ENCODE results near the gene NHEJ1. TPM values are rescaled to one million over a fixed set of nuclear protein-coding genes. Genes with fewer than 3 reads are reported as not detected.
A peak's percentile ranks its signal among the peaks of the same experiment; 100 is the strongest.

The NHEJ1 gene
- total and polyA plus RNA-seq, 2 of the 13 experiments (the other 11 are each of a cell fraction or from before 2014, with no cell fraction given), result 30.0 to 30.7 TPM

- TF ChIP-seq ZNF709 (CRISPR knock-in tag; IDR thresholded peaks at IDR 0.05) (peak; percentile 89), ZNF331 (CRISPR knock-in tag; IDR thresholded peaks at IDR 0.05) (peak; percentile 89), ZNF543 (CRISPR knock-in tag; IDR thresholded peaks at IDR 0.05) (peak; percentile 88; the same call in 1 of the 2 replicates), DMAP1 (CRISPR knock-in tag; IDR thresholded peaks at IDR 0.05) (peak; percentile 87), HOXA3 (CRISPR knock-in tag; IDR thresholded peaks at IDR 0.05) (peak; percentile 91), KLF12 (CRISPR knock-in tag; IDR thresholded peaks at IDR 0.05; ENCODE audit: borderline replicate concordance) (peak; percentile 94; the same call in 1 of the 2 replicates), MTA3 (CRISPR knock-in tag; IDR thresholded peaks at IDR 0.05) (no peak), RARA (CRISPR knock-in tag; IDR thresholded peaks at IDR 0.05) (peak; percentile 68; the same call in 1 of the 2 replicates), NFATC3 (CRISPR knock-in tag; IDR thresholded peaks at IDR 0.05) (no peak), GLI4 (CRISPR knock-in tag; IDR thresholded peaks at IDR 0.05; ENCODE audit: borderline replicate concordance) (no peak; the same call in 1 of the 2 replicates), ARNT2 (CRISPR knock-in tag; IDR thresholded peaks at IDR 0.05; ENCODE audit: low read depth) (peak; percentile 99), ATF3 (CRISPR knock-in tag; IDR thresholded peaks at IDR 0.05) (peak; percentile 71; the same call in 1 of the 2 replicates), JUNB (CRISPR knock-in tag; IDR thresholded peaks at IDR 0.05; ENCODE audit: borderline replicate concordance) (peak; percentile 74; the same call in 1 of the 2 replicates), ZBTB3 (CRISPR knock-in tag; IDR thresholded peaks at IDR 0.05; ENCODE audit: borderline replicate concordance, low read depth) (peak; percentile 90; the same call in 1 of the 2 replicates), ZNF510 (CRISPR knock-in tag; IDR thresholded peaks at IDR 0.05; ENCODE audit: low read depth) (0 out of 2 replicates have a peak, but pooled peaks have one; percentile 36), NAIF1 (CRISPR knock-in tag; IDR thresholded peaks at IDR 0.05; ENCODE audit: borderline replicate concordance) (peak; percentile 80; the same call in 1 of the 2 replicates), PRPF4 (IDR thresholded peaks at IDR 0.05; ENCODE audit: low read depth, low read length, poor library complexity, severe bottlenecking) (no peak), ZMYM4 (CRISPR knock-in tag; IDR thresholded peaks at IDR 0.05) (peak; percentile 95), HNF4G (IDR thresholded peaks at IDR 0.05; ENCODE audit: borderline replicate concordance, low read depth, low read length) (no peak), HNF4G (CRISPR knock-in tag; IDR thresholded peaks at IDR 0.05; ENCODE audit: borderline replicate concordance, low read depth) (peak; percentile 89), ZNF33B (CRISPR knock-in tag; IDR thresholded peaks at IDR 0.05) (peak; percentile 93)
- TF ChIP-seq, protein P1, sequence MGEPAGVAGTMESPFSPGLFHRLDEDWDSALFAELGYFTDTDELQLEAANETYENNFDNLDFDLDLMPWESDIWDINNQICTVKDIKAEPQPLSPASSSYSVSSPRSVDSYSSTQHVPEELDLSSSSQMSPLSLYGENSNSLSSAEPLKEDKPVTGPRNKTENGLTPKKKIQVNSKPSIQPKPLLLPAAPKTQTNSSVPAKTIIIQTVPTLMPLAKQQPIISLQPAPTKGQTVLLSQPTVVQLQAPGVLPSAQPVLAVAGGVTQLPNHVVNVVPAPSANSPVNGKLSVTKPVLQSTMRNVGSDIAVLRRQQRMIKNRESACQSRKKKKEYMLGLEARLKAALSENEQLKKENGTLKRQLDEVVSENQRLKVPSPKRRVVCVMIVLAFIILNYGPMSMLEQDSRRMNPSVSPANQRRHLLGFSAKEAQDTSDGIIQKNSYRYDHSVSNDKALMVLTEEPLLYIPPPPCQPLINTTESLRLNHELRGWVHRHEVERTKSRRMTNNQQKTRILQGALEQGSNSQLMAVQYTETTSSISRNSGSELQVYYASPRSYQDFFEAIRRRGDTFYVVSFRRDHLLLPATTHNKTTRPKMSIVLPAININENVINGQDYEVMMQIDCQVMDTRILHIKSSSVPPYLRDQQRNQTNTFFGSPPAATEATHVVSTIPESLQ (CRISPR knock-in tag; conservative IDR thresholded peaks at IDR 0.05), result no peak; the same call in none of the 2 replicates
- TF ChIP-seq, protein P2, sequence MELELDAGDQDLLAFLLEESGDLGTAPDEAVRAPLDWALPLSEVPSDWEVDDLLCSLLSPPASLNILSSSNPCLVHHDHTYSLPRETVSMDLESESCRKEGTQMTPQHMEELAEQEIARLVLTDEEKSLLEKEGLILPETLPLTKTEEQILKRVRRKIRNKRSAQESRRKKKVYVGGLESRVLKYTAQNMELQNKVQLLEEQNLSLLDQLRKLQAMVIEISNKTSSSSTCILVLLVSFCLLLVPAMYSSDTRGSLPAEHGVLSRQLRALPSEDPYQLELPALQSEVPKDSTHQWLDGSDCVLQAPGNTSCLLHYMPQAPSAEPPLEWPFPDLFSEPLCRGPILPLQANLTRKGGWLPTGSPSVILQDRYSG (CRISPR knock-in tag; IDR thresholded peaks at IDR 0.05), result peak; percentile 93
- TF ChIP-seq, protein P3, sequence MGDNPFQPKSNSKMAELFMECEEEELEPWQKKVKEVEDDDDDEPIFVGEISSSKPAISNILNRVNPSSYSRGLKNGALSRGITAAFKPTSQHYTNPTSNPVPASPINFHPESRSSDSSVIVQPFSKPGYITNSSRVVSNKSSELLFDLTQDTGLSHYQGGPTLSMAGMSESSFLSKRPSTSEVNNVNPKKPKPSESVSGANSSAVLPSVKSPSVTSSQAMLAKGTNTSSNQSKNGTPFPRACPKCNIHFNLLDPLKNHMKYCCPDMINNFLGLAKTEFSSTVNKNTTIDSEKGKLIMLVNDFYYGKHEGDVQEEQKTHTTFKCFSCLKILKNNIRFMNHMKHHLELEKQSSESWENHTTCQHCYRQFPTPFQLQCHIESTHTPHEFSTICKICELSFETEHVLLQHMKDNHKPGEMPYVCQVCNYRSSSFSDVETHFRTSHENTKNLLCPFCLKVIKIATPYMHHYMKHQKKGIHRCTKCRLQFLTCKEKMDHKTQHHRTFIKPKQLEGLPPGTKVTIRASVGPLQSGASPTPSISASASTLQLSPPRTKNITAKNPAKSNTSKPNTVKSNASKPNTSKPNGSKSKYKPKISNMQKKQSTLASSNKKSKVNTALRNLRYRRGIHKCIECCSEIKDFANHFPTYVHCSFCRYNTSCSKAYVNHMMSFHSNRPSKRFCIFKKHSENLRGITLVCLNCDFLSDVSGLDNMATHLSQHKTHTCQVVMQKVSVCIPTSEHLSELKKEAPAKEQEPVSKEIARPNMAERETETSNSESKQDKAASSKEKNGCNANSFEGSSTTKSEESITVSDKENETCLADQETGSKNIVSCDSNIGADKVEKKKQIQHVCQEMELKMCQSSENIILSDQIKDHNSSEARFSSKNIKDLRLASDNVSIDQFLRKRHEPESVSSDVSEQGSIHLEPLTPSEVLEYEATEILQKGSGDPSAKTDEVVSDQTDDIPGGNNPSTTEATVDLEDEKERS (CRISPR knock-in tag; IDR thresholded peaks at IDR 0.05), result no peak; the same call in 1 of the 2 replicates
Measured at GRCh38 chr2:219176818-219177551, 16.4 kb upstream of the NHEJ1 start, which contains the start of gene CNPPD1 (continued).

Data from HepG2 (cell line).